Measurements from ENCODE around the gene STRADA.

STRADA gene

DNA sequence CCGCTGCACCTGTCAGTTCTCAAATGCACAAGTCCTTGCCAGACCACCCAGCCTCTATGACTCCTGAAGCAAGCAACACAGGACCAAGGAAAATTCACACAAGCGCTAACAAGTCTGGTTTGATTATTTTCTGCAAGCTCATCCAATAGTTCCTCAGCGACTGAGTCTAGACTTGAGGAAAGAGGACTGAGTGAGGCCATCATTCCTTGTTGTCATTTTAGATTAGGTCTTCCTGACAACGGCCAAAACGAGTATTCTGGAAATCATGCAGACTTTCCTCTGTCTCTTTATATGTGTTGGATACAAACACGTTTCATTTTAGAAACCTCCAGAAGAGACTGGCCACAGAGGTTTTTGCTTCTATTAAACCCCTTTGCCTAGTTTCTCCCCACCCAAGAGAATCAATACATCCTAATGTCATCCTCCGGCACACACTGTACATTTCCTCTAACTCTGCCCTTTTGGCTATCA, 31.2 kb upstream of the STRADA start (continued):
- TF ChIP-seq, protein P1, sequence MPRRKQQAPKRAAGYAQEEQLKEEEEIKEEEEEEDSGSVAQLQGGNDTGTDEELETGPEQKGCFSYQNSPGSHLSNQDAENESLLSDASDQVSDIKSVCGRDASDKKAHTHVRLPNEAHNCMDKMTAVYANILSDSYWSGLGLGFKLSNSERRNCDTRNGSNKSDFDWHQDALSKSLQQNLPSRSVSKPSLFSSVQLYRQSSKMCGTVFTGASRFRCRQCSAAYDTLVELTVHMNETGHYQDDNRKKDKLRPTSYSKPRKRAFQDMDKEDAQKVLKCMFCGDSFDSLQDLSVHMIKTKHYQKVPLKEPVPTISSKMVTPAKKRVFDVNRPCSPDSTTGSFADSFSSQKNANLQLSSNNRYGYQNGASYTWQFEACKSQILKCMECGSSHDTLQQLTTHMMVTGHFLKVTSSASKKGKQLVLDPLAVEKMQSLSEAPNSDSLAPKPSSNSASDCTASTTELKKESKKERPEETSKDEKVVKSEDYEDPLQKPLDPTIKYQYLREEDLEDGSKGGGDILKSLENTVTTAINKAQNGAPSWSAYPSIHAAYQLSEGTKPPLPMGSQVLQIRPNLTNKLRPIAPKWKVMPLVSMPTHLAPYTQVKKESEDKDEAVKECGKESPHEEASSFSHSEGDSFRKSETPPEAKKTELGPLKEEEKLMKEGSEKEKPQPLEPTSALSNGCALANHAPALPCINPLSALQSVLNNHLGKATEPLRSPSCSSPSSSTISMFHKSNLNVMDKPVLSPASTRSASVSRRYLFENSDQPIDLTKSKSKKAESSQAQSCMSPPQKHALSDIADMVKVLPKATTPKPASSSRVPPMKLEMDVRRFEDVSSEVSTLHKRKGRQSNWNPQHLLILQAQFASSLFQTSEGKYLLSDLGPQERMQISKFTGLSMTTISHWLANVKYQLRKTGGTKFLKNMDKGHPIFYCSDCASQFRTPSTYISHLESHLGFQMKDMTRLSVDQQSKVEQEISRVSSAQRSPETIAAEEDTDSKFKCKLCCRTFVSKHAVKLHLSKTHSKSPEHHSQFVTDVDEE (CRISPR knock-in tag; IDR thresholded peaks at IDR 0.05) = no peak
- TF ChIP-seq CSDC2 (CRISPR knock-in tag; IDR thresholded peaks at IDR 0.05) (no peak), ARNTL (CRISPR knock-in tag; IDR thresholded peaks at IDR 0.05; ENCODE audit: borderline replicate concordance, low read depth) (no peak), RARB (CRISPR knock-in tag; IDR thresholded peaks at IDR 0.05) (no peak), ZNF565 (CRISPR knock-in tag; conservative IDR thresholded peaks at IDR 0.05; ENCODE audit: low read depth) (no peak), BACH2 (CRISPR knock-in tag; IDR thresholded peaks at IDR 0.05; ENCODE audit: borderline replicate concordance) (no peak), ZFP30 (CRISPR knock-in tag; IDR thresholded peaks at IDR 0.05) (no peak)
- TF ChIP-seq, protein P2, sequence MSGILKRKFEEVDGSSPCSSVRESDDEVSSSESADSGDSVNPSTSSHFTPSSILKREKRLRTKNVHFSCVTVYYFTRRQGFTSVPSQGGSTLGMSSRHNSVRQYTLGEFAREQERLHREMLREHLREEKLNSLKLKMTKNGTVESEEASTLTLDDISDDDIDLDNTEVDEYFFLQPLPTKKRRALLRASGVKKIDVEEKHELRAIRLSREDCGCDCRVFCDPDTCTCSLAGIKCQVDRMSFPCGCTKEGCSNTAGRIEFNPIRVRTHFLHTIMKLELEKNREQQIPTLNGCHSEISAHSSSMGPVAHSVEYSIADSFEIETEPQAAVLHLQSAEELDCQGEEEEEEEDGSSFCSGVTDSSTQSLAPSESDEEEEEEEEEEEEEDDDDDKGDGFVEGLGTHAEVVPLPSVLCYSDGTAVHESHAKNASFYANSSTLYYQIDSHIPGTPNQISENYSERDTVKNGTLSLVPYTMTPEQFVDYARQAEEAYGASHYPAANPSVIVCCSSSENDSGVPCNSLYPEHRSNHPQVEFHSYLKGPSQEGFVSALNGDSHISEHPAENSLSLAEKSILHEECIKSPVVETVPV (CRISPR knock-in tag; IDR thresholded peaks at IDR 0.05) = no peak

DNA sequence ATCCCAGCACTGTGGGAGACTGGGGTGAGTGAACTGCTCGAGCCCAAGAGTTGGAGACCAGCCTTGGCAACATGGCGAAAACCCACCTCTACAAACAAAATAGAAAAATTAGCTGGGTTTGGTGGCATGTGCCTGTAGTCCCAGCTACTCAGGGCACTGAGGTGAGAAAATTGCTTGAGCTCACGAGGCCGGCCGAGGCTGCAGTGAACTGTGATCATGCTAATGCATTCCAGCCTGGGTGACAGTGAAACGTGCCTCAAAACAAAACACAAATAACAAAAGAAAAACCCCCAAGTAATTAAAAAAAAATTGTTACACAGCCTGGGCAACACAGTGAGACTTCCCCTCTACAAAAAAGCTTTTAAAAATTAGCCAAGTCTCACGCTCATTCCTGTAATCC, 26.8 kb upstream of the STRADA start:
- TF ChIP-seq SNAI2 (CRISPR knock-in tag; IDR thresholded peaks at IDR 0.05) (no peak), ZFP3 (CRISPR knock-in tag; IDR thresholded peaks at IDR 0.05) (no peak), ZFP30 (CRISPR knock-in tag; IDR thresholded peaks at IDR 0.05) (no peak), OSR1 (CRISPR knock-in tag; IDR thresholded peaks at IDR 0.05) (no peak), ZNF565 (CRISPR knock-in tag; conservative IDR thresholded peaks at IDR 0.05; ENCODE audit: low read depth) (no peak), ESRRG (CRISPR knock-in tag; IDR thresholded peaks at IDR 0.05) (no peak), TOX (CRISPR knock-in tag; IDR thresholded peaks at IDR 0.05; ENCODE audit: borderline replicate concordance) (no peak)
- TF ChIP-seq, protein P3, sequence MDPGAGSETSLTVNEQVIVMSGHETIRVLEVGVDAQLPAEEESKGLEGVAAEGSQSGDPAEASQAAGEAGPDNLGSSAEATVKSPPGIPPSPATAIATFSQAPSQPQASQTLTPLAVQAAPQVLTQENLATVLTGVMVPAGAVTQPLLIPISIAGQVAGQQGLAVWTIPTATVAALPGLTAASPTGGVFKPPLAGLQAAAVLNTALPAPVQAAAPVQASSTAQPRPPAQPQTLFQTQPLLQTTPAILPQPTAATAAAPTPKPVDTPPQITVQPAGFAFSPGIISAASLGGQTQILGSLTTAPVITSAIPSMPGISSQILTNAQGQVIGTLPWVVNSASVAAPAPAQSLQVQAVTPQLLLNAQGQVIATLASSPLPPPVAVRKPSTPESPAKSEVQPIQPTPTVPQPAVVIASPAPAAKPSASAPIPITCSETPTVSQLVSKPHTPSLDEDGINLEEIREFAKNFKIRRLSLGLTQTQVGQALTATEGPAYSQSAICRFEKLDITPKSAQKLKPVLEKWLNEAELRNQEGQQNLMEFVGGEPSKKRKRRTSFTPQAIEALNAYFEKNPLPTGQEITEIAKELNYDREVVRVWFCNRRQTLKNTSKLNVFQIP (CRISPR knock-in tag; IDR thresholded peaks at IDR 0.05; ENCODE audit: borderline replicate concordance, low read depth) = no peak
- TF ChIP-seq, protein P4, sequence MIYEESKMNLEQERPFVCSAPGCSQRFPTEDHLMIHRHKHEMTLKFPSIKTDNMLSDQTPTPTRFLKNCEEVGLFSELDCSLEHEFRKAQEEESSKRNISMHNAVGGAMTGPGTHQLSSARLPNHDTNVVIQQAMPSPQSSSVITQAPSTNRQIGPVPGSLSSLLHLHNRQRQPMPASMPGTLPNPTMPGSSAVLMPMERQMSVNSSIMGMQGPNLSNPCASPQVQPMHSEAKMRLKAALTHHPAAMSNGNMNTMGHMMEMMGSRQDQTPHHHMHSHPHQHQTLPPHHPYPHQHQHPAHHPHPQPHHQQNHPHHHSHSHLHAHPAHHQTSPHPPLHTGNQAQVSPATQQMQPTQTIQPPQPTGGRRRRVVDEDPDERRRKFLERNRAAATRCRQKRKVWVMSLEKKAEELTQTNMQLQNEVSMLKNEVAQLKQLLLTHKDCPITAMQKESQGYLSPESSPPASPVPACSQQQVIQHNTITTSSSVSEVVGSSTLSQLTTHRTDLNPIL (CRISPR knock-in tag; IDR thresholded peaks at IDR 0.05; ENCODE audit: low read depth) = no peak
- ATAC-seq = no peak

DNA sequence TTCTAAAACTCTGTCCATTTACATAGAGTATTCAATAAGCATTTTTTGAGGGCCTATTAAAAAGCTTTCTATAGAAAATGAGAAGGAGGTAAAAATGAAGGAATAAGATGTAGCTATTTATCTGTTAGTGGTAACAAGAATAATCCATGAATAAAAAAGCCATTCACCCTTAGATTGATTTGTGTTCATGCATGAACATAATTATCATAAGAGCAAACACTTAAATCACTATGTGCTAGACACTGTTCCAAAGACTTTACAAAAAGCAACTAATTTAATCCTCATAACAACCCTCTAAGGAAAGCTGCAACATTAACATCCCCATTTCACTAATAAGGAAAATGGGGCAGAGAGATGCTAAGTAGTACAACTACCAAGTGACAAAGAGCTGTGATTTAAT, 25.2 kb upstream of the STRADA start:
- no peak for ATAC-seq
- TF ChIP-seq ZFP3 (CRISPR knock-in tag; IDR thresholded peaks at IDR 0.05) (no peak), RARB (CRISPR knock-in tag; IDR thresholded peaks at IDR 0.05) (no peak), PPARA (CRISPR knock-in tag; IDR thresholded peaks at IDR 0.05; ENCODE audit: borderline replicate concordance) (no peak), CSDC2 (CRISPR knock-in tag; IDR thresholded peaks at IDR 0.05) (no peak), ZNF70 (CRISPR knock-in tag; IDR thresholded peaks at IDR 0.05) (no peak), ZNF8 (CRISPR knock-in tag; IDR thresholded peaks at IDR 0.05) (no peak), BACH2 (CRISPR knock-in tag; IDR thresholded peaks at IDR 0.05; ENCODE audit: borderline replicate concordance) (no peak), GLIS3 (CRISPR knock-in tag; IDR thresholded peaks at IDR 0.05) (no peak), ARNTL (CRISPR knock-in tag; IDR thresholded peaks at IDR 0.05; ENCODE audit: borderline replicate concordance, low read depth) (no peak)
- TF ChIP-seq, protein P3 (CRISPR knock-in tag; IDR thresholded peaks at IDR 0.05; ENCODE audit: borderline replicate concordance, low read depth) = no peak
- TF ChIP-seq, protein P4 (CRISPR knock-in tag; IDR thresholded peaks at IDR 0.05; ENCODE audit: low read depth) = no peak
- TF ChIP-seq, protein P5, sequence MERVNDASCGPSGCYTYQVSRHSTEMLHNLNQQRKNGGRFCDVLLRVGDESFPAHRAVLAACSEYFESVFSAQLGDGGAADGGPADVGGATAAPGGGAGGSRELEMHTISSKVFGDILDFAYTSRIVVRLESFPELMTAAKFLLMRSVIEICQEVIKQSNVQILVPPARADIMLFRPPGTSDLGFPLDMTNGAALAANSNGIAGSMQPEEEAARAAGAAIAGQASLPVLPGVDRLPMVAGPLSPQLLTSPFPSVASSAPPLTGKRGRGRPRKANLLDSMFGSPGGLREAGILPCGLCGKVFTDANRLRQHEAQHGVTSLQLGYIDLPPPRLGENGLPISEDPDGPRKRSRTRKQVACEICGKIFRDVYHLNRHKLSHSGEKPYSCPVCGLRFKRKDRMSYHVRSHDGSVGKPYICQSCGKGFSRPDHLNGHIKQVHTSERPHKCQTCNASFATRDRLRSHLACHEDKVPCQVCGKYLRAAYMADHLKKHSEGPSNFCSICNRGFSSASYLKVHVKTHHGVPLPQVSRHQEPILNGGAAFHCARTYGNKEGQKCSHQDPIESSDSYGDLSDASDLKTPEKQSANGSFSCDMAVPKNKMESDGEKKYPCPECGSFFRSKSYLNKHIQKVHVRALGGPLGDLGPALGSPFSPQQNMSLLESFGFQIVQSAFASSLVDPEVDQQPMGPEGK (CRISPR knock-in tag; IDR thresholded peaks at IDR 0.05; ENCODE audit: borderline replicate concordance) = no peak
- TF ChIP-seq, protein P2 (CRISPR knock-in tag; IDR thresholded peaks at IDR 0.05) = no peak

All from SK-N-SH treated with all-trans-retinoic acid at 6 μM for 48 hours (cell line).